ENCODE data around the gene AMY2B.
"Not testable (repeated sequence)": the region's sequence is repeated elsewhere in the genome, so short reads cannot be mapped to it uniquely, and the experiment has no call there.

Gene AMY2B

DNA sequence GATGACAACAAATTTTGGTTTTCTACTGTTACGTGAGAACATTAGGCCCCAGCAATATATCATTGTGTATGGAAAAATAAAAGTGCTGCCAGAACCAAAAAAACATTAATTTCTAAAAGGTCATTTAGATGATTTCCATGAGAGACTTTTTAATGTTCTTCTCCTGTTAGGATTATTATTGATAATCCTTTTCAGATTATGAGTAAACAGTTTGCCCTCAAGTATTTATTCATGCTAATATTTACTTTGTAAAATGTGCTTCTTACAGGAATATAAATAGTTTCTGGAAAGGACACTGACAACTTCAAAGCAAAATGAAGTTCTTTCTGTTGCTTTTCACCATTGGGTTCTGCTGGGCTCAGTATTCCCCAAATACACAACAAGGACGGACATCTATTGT, at the start of gene AMY2B:
TSS of gene AMY2B (plus strand) at position 301 of the 400 bp plus-strand sequence. CDS start at position 315, 14 bp downstream.
- DNase-seq = not testable (repeated sequence)

- no peak for DNase-seq
Observed at GRCh38 chr1:103523346-103523745, 48.0 kb upstream of the AMY2B start.

DNA sequence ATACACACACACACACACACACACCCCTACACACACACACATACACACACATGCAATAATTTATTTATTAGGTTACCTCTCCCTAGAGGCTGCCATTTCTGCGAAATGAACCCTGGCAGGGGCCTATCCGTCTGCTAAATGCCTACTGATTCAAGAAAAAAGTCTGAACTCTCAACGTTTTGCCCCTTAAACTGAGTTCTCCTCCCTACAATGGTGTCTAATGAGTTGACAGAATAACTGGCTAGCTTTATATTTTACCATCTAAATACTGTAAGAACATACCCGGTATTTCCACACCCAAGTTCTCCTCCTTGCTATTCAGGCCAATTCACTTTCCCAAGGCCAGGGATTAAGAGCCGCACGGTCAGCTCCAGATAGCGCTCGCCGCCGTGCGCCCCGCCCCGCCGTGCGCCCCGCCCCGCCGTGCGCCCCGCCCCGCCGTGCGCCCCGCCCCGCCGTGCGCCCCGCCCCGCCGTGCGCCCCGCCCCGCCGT, 46.2 kb upstream of the AMY2B start:
- no peak for DNase-seq

DNA sequence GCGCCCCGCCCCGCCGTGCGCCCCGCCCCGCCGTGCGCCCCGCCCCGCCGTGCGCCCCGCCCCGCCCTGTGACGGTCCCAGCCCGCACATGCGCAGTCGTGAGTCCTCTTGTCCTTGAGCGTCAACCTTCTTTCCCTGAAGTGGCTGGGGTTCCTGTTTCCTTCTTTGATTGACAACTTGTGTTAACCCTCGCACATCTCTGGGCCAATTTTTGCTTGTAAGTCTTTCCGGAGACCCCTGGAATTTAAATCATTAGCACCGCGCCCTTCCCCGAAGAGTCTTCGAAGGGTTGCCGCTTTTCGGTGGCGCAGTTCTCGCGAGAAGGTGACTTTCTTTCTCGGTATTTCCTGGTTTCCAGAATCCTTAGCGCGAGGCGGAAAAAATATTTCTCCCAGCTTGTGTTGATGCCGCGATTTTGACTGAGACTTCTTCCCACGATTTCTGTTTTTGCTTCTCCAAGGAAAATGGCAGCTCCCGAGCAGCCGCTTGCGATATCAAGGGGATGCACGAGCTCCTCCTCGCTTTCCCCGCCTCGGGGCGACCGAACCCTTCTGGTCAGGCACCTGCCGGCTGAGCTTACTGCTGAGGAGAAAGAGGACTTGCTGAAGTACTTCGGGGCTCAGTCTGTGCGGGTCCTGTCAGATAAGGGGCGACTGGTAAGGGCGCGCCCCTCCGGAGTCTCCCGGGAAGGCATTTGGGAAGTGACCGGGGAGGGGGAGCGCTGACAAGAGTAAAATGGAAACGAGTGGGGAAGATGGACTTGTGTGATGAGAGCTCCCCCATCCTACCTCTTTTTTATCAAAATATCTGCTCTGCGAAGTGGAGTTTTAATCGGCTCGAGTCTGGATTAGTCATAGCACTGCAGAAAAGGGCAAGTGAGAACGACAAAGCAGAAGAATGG, 45.5 kb upstream of the AMY2B start, which contains the start of gene RNPC3:
TSS of gene RNPC3 (plus strand) at position 93 of the 901 bp plus-strand sequence. CDS start at position 465, 372 bp downstream.
- DNase-seq = peak; percentile 51 to 85

DNA sequence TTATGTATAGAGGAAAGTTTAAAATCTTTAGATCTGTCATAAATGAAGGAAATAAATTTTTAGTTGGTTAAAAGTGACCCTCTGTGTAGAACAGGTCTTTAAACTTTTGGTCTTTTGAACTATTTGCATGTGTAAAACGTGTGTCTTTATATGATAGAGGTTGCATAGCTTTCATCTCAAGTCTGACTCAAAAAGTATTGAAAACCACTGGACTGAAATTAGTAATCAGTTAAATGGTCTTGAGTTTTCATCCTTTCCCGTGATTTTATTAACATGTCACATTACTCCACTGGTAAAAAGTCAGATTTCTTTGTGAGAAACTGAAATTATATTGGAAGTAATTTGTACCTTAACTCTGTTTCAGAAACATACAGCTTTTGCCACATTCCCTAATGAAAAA, 44.1 kb upstream of the AMY2B start:
- no peak for DNase-seq

GRCh38 chr1:103529746-103530145, 41.6 kb upstream of the AMY2B start:
- no peak for DNase-seq

GRCh38 chr1:103538226-103538625, 33.2 kb upstream of the AMY2B start:
- DNase-seq = no peak

DNA sequence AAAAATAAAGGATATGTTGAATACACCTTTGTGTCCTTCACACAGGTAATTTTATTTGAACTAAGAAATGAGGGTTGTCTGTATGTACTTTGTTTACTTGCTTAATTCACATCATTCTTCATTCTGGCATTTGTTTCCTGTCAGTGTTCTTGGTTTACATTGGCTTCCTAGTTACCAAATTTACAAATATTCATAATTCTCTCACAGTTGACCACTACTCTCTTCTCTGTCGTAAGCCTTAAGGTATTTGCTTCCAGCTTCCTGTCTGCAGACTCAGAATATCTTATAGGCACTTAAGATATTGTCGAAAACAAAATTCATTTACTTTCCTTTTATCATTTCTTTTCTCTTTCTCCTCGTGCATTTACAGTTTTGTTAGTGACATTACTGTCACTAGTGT, 30.0 kb upstream of the AMY2B start:
- DNase-seq = no peak

DNA sequence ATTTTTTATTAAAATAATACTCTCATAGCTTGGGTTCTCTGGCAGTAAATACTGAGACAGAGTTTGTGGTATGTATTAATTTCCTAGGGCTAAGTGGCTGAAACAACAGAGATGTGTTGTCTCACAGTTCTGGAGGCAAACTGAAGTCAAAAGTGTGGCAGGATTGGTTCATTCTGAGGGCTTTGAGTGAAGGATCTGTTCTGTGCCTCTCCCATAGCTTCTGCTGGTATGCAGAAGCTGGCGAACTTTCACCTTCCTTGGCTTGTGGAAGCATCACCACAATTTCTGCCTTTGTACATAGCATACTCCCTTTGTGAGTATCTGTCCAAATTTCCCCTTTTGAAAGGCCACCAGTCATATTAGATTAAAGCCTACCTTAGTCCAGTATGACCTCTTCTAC, 24.9 kb upstream of the AMY2B start:
- DNase-seq = no peak

- DNase-seq = no peak
Observed at GRCh38 chr1:103547840-103548239, 23.5 kb upstream of the AMY2B start.

- no peak for DNase-seq
Observed at GRCh38 chr1:103560427-103560826, 11.0 kb upstream of the AMY2B start.

DNA sequence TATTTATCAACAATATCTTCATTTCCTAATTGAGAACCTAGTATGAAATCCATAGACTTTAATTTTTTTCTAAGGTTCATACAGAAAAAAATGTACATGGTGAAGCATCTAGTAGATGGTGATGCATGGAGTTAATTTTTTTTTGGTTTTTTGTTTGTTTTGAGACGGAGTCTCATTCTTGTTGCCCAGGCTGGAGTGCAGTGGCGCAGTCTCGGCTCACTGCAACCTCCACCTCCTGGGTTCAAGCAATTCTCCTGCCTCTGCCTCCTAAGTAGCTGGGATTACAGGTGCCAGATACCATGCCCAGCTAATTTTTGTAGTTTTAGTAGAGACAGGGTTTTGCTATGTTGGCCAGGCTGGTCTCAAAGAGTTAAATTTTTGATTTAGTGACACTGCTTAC, 10.3 kb upstream of the AMY2B start:
- DNase-seq = not testable (repeated sequence)

DNA sequence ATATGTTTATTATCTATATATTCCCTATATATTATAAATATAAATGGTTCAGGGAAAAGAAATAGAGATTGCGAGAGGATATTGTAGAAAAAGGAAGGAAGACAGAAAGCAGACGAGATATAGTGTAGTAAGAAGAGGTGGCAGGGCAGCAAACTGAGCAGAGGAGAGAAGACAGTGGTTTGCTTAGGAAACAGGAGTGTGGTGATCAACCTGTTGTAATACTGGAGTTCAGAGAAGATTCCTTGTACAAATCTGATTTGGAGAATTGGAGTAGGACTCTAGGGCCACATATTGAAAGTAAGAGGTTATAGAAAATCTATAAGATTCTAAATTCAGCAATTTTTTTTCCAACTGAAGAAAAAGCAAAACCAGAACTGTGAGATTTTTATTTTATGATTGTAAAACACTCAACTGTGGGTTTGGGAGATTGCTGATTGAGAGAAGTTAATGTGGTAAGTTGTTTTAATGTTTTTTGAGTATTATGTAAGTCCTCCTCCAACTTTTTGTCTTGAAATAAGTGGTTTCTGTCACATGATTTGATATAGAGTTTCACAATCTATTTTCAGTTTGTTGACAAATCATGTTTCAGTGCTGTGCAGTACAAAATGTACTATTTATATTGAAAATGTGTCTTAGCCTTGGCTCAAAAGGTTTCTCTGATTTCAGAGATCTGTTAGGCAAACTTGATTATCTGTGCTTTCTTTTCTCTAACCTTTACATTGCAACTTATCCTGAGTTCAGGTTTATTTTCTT, 9.6 kb upstream of the AMY2B start:
- DNase-seq = no peak

- no peak for DNase-seq
Observed at GRCh38 chr1:103563056-103563455, 8.3 kb upstream of the AMY2B start.

- no peak for DNase-seq
Observed at GRCh38 chr1:103569493-103569892, 1.9 kb upstream of the AMY2B start.

- no peak for DNase-seq
Observed at GRCh38 chr1:103576065-103576464, 4.7 kb downstream of the AMY2B start.

- DNase-seq = not testable (repeated sequence)
Observed at GRCh38 chr1:103576784-103577183, 5.4 kb downstream of the AMY2B start.

DNA sequence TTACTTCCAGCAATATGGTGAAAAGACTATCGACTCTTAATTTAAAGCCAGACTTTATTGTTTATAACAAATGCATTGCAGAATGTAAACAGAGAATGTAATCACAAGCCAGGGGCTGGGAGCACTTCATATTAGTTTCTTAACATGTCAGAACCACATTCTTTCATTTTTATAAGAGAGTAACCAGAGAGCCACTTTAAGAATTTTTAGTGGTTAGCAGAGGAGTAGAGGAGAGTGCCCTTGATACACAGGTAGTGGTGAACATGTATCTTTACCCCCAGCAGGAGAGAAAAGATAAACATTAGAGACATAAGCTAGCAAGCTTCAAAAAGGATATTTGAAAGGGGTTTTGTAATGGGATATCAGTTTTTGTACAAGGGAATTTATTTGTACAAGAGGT, 11.1 kb downstream of the AMY2B start:
- DNase-seq = no peak

- DNase-seq = no peak
Observed at GRCh38 chr1:103583887-103584286, 12.5 kb downstream of the AMY2B start.

DNA sequence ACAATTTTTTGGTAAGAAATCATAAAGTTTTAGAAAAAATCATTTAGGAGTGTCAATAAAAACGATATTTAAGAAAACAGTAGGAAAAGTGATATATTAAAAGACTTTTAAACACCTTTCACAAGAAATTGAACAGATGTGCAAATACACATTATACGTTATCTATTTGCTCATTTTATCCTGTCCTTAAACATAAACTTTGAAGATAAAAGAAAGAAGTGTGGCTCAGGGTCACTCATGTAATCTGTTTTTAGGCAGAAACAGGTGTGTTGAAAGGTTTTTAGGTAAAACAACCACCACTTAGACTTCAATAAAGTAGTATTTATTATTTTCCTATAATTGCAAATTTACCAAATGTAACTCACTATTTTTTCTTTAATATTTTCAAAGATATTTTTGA, 13.1 kb downstream of the AMY2B start:
- no peak for DNase-seq

- DNase-seq = not testable (repeated sequence)
Observed at GRCh38 chr1:103602740-103603139, 31.4 kb downstream of the AMY2B start.

DNA sequence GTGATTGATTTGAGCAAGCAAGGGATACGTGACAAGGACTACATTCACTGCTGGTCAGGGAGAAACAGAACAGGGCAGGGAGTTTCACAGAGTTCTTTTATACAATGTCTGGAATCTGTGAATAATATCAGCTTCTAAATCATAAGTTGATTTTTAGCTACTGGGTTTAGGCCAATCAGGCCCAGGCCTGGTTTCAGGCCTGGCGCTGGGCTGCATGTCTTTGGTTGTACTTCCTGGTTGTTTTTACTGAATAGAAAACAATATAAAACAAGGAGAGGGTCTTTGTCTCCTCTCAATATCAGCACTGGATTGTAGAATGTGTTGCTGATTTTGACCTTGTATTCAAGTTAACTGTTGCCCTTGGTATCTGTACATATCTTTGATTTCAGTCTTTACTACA, 45.0 kb downstream of the AMY2B start:
- DNase-seq = no peak

DNA sequence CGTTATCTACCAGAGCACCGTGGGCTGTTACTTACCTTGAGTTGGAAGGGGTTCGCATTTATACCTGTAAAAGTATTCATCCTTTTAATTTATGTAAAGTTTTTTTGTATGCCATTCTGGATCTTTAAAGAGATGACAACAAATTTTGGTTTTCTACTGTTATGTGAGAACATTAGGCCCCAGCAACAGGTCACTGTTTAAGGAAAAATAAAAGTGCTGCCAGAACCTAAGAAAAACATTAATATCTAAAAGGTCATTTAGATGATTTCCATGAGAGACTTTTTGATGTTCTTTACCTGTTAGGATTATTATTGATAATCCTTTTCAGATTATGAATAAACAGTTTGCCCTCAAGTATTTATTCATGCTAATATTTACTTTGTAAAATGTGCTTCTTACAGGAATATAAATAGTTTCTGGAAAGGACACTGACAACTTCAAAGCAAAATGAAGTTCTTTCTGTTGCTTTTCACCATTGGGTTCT, 45.6 kb downstream of the AMY2B start, which contains the start of gene AMY2A:
TSS of gene AMY2A (plus strand) at position 434 of the 484 bp plus-strand sequence. CDS start at position 448, 14 bp downstream.
- not testable (repeated sequence) for DNase-seq
